Measurements from ENCODE around the gene MOBP. TPM values are rescaled to one million over a fixed set of nuclear protein-coding genes. Genes with fewer than 3 reads are reported as not detected.

The MOBP gene
- total and polyA plus RNA-seq, 11 donors: 0.17 TPM; not detected in 10

Other genes with a start within 250 kb of the MOBP start
- 10 to 100 TPM in 1 of 9 donors, 1 to 10 TPM in 5, under 1 TPM in 3; 0.20 to 11.4 (median 1.2) TPM for gene CX3CR1, start 187.6 kb upstream of the MOBP start, total RNA-seq
- under 1 TPM; 0.14 to 0.15 TPM for gene CX3CR1, start 187.6 kb upstream of the MOBP start, polyA plus RNA-seq
- gene CCR8, start 138.0 kb upstream of the MOBP start, total RNA-seq: under 1 TPM in 1 of 9 donors, not detected in 8; 0.29 TPM
- not detected for gene CCR8, start 138.0 kb upstream of the MOBP start, polyA plus RNA-seq
- gene SLC25A38, start 84.3 kb upstream of the MOBP start, total RNA-seq: 10 to 100 TPM; 13.6 to 30.6 (median 20.9) TPM
- gene SLC25A38, start 84.3 kb upstream of the MOBP start, polyA plus RNA-seq: 10 to 100 TPM; 14.0 to 34.8 TPM
- 100 to 1,000 TPM; 308 to 700 (median 426) TPM for gene RPSA, start 61.0 kb upstream of the MOBP start, total RNA-seq
- gene RPSA, start 61.0 kb upstream of the MOBP start, polyA plus RNA-seq: 1,000 to 10,000 TPM in 1 of 2 donors, 100 to 1,000 TPM in 1; 619 to 1,279 TPM

Data from heart left ventricle (tissue), 11 donors.